NCI-H2029 (cell line): ENCODE data around the gene ZNF862.
"Not testable (repeated sequence)": the region's sequence is repeated elsewhere in the genome, so short reads cannot be mapped to it uniquely, and the experiment has no call there.

ENCODE experiments used
- DNase-seq: peaks from one replicate; lab custom pipeline; 2025; lab: John Stamatoyannopoulos, UW

The ZNF862 gene

GRCh38 chr7:149824748-149825566 is 13.2 kb upstream of the ZNF862 start:
- no peak for DNase-seq

DNA sequence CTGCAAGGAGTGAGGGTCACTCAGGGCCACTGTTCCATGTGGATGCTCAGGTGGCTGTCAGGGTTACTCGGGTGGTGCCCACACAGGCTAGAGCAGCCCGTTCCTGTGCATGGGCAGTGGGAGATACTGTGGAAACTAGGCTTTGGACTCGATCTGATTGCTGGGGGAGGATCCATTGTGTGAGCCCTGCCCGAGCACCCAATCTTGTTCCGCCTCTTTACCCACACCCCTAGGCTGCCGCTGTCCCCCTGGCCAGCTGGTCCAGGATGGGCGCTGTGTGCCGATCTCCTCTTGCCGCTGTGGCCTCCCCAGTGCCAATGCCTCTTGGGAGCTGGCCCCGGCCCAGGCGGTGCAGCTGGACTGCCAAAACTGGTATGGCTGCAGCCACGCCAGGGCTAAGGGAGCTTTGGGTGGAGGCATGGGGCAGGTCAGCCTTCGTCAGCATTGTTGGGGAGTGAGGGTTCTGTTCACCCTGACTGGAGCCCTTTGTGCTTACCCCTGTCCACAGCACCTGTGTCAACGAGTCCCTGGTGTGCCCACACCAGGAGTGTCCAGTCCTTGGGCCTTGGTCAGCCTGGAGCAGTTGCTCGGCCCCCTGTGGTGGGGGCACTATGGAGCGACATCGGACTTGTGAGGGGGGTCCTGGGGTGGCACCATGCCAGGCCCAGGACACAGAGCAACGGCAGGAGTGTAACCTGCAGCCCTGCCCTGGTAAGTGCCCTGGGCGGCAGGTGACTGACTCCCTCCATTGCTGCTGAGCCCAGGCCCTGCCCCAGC is 12.4 kb upstream of the ZNF862 start:
- no peak for DNase-seq

DNA sequence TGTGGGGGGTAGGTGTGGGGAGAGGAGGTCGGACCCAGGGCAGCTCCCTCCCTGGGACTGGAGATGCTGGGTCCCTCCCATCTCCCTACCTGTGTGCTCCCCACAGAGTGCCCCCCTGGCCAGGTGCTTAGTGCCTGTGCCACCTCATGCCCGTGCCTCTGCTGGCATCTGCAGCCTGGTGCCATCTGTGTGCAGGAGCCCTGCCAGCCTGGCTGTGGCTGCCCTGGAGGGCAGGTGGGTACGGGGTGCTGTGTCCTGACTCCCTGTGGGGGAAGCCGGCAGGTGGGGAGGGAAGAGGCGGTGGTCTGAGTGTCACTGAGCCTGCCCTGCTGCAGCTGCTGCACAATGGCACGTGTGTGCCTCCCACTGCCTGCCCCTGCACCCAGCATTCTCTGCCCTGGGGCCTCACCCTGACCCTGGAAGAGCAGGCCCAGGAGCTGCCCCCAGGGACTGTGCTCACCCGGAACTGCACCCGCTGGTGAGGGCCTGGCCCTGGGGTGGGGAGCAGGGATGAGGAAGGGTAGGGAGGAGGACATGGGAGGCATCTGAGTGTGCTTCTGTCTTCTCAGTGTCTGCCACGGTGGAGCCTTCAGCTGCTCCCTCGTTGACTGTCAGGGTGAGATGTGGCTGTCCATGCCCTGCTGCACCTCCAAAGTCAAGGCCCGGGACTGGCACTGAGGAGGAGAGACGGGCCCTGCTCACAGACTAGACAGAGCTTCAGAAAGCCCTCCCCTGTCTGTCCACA is 11.7 kb upstream of the ZNF862 start:
- DNase-seq = no peak

GRCh38 chr7:149827089-149827981 is 10.8 kb upstream of the ZNF862 start:
- no peak for DNase-seq

GRCh38 chr7:149828357-149829309 is 9.5 kb upstream of the ZNF862 start:
- DNase-seq = no peak

- not testable (repeated sequence) for DNase-seq
Observed at GRCh38 chr7:149830527-149830926, 7.6 kb upstream of the ZNF862 start.

- no peak for DNase-seq
Observed at GRCh38 chr7:149830997-149831740, 7.0 kb upstream of the ZNF862 start.

DNA sequence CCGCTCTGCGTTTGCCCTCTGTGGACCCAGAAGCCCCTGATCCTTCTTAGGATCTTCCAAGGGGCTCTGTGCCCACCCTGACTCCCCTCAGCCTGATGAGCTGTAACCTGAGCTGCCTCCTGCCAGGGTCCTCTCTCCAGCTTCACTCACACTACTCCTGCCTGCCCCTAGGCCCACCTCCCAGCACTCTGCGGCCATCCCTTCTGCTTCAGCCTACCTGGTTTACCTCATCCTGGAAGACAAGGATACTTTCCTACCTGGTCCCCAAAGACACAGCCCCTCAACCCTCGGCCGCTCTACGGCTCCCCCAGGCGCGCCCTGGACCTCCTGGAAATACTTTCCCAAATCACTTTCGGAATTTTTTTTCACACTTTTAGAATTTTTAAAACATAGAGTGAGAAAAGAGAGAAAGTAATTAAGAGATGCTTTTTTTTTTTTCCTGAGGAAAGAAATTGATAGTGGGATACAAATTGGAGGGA is 6.4 kb upstream of the ZNF862 start:
- DNase-seq = no peak

- DNase-seq = no peak
Observed at GRCh38 chr7:149832332-149833041, 5.7 kb upstream of the ZNF862 start.

DNA sequence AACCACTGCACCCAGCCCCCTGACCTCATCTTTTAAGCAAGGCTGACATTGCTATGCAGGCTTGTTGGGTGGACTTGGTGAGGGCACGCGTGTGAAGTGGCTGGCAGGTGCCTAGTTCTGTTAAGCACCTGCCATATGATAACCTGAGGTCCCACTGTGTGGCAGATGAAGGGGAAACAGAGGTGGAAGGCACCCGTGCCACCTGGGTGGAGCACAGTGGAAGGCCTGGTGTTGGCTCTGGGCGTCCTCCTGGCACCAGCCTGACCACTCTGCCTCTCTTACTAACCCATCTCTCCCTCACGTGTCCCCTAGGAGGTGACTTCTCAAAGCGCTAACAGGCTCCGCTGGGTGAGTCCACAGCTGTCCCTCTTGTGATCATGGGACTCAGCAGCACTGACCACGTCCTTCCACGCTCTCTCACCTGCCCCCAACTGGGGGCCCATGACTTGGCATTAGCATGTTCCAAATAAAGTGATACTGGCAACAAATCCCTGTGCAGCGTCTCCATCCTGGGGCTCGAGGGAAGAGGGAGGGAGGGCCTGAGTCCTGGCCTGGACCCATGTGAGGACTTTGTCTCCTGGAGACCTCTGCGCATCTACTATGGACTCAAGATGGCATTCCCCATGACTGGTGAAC is 4.6 kb upstream of the ZNF862 start:
- DNase-seq = no peak

DNA sequence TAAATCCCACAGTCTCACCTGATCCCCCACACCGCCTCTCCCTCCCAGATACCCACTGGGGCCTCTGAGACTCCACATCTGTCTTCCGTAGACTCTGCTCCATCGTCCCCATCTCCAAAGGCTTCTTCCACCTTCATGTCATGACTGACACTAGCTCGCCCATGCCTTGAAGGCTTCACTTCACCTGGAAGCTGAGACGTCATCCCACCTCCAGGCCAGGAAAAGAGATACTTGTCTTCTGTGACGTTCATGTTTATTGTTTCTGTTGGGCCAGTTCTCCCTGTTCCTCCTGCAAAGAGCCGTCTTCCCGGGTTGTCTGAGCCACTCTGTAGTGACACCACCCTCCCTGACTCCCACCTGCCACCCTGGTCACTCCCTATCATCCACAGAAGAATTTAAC is 3.6 kb upstream of the ZNF862 start:
- DNase-seq = no peak

- DNase-seq = no peak
Observed at GRCh38 chr7:149836434-149836833, 1.7 kb upstream of the ZNF862 start.

DNA sequence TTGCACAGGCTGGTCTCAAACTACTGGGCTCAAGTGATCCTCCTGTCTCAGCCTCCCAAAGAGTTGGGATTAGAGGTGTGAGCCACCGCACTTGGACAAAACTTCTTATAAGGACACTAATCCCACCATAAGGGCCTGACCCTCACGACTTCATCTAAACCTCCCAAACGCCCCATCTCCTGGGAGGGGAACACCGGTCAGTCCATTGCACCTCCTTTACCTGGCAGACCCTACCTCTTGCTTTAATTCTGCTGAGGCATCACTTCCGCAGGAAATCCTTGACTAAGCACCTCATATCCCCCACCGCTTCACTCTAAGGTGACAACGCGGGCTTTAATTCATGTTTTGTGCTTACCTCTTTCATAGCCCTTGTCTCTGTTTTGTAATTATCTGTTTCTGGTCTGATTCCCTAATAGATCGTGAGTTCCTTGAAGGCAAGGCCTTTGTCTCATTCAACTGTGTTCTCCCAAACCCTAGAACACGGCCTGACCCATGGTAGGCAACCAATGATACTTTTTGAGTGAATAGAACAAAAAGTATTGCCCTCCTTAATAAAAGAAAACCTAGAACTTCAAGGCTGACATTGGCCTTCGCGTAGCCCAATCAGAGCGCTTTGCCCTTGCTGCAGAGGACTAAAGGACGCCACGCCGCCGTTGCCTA is 481 bp upstream of the ZNF862 start:
- DNase-seq = no peak

GRCh38 chr7:149838992-149839408 is 825 bp downstream of the ZNF862 start:
- no peak for DNase-seq

GRCh38 chr7:149839933-149840332 is 1.8 kb downstream of the ZNF862 start:
- DNase-seq = no peak

- DNase-seq = no peak
Observed at GRCh38 chr7:149843566-149843965, 5.4 kb downstream of the ZNF862 start.

GRCh38 chr7:149844445-149844844 is 6.3 kb downstream of the ZNF862 start:
- DNase-seq = no peak
